ENCODE data around the gene PPARG.

PPARG gene

GRCh38 chr3:12470680-12471079 lies 181.8 kb downstream of the PPARG start:
- POLR2A ChIA-PET = no interaction called here
- H3K27ac ChIP-seq (ENCODE audit: insufficient read depth in 1 of 2, low read depth in 1 of 2, low read length in 2 of 2, poor library complexity in 1 of 2, severe bottlenecking in 2 of 2) = no peak overlapping the region
- H3K4me1 ChIP-seq (ENCODE audit: control extremely low read depth in 1 of 4, control insufficient read depth in 4 of 4, insufficient read depth in 4 of 4, low read length in 3 of 4) = no peaks in the 10 kb centered on the region
- DNase-seq = no peak
- no peaks in the 10 kb centered on the region for H3K9me3 ChIP-seq (ENCODE audit: control extremely low read depth in 1 of 5, control insufficient read depth in 4 of 5, insufficient read depth in 2 of 5, low read depth in 1 of 5, low read length in 4 of 5)
- H3K27me3 ChIP-seq (replicated peaks in 2 of 5; ENCODE audit: control insufficient read depth in 4 of 5, insufficient read depth in 5 of 5, low read length in 4 of 5) = peaks cover 0 to 2% (median 0%) of the 10 kb centered on the region in 5 experiments
- H3K36me3 ChIP-seq (ENCODE audit: control insufficient read depth in 4 of 4, insufficient read depth in 4 of 4, low read length in 3 of 4) = no peaks in the 10 kb centered on the region
- 100% methylated on average over 1 of the region's 3 CpGs for WGBS (ENCODE audit: insufficient coverage)
- CTCF ChIA-PET = interaction anchor here (1.0 to 2.3 kb wide), 2 partner anchors 9 to 13 kb away, joined by 3 to 9 read pairs; no protein-coding TSS in a partner anchor
- H3K4me3 ChIP-seq (ENCODE audit: control insufficient read depth in 1 of 7, extremely low read depth in 1 of 7, insufficient read depth in 4 of 7, low read depth in 2 of 7, low read length in 6 of 7) = no peak overlapping the region

- Histone ChIP-seq H3K4me3 (ENCODE audit: control insufficient read depth in 1 of 7, extremely low read depth in 1 of 7, insufficient read depth in 4 of 7, low read depth in 2 of 7, low read length in 6 of 7) (no peak overlapping the region), H3K36me3 (ENCODE audit: control insufficient read depth in 4 of 4, insufficient read depth in 4 of 4, low read length in 3 of 4) (no peaks in the 10 kb centered on the region), H3K4me1 (ENCODE audit: control extremely low read depth in 1 of 4, control insufficient read depth in 4 of 4, insufficient read depth in 4 of 4, low read length in 3 of 4) (no peaks in the 10 kb centered on the region), H3K27me3 (replicated peaks in 2 of 5; ENCODE audit: control insufficient read depth in 4 of 5, insufficient read depth in 5 of 5, low read length in 4 of 5) (peaks cover 0 to 2% (median 0%) of the 10 kb centered on the region in 5 experiments), H3K9me3 (ENCODE audit: control extremely low read depth in 1 of 5, control insufficient read depth in 4 of 5, insufficient read depth in 2 of 5, low read depth in 1 of 5, low read length in 4 of 5) (no peaks in the 10 kb centered on the region), H3K27ac (ENCODE audit: insufficient read depth in 1 of 2, low read depth in 1 of 2, low read length in 2 of 2, poor library complexity in 1 of 2, severe bottlenecking in 2 of 2) (no peak overlapping the region)
- 83% methylated on average over 11 of the region's 11 CpGs for WGBS (ENCODE audit: insufficient coverage)
- CTCF ChIA-PET = interaction anchor here (0.7 to 2.3 kb wide), 3 partner anchors 9 to 1454 kb away, joined by 3 to 9 read pairs (median 4); no protein-coding TSS in a partner anchor
- POLR2A ChIA-PET = no interaction called here
- DNase-seq = peak in 1 of 3 donors; percentile 13
Observed at GRCh38 chr3:12471241-12471640, 182.4 kb downstream of the PPARG start.

- Histone ChIP-seq H3K36me3 (ENCODE audit: control insufficient read depth in 4 of 4, insufficient read depth in 4 of 4, low read length in 3 of 4) (no peaks in the 10 kb centered on the region), H3K4me1 (ENCODE audit: control extremely low read depth in 1 of 4, control insufficient read depth in 4 of 4, insufficient read depth in 4 of 4, low read length in 3 of 4) (no peaks in the 10 kb centered on the region), H3K4me3 (ENCODE audit: control insufficient read depth in 1 of 7, extremely low read depth in 1 of 7, insufficient read depth in 4 of 7, low read depth in 2 of 7, low read length in 6 of 7) (no peak overlapping the region), H3K9me3 (ENCODE audit: control extremely low read depth in 1 of 5, control insufficient read depth in 4 of 5, insufficient read depth in 2 of 5, low read depth in 1 of 5, low read length in 4 of 5) (no peaks in the 10 kb centered on the region), H3K27ac (ENCODE audit: insufficient read depth in 1 of 2, low read depth in 1 of 2, low read length in 2 of 2, poor library complexity in 1 of 2, severe bottlenecking in 2 of 2) (no peak overlapping the region), H3K27me3 (replicated peaks in 2 of 5; ENCODE audit: control insufficient read depth in 4 of 5, insufficient read depth in 5 of 5, low read length in 4 of 5) (peaks cover 0 to 2% (median 0%) of the 10 kb centered on the region in 5 experiments)
- CTCF ChIA-PET = interaction anchor here (1.4 kb wide), 1 partner anchor 337 kb away, joined by 5 read pairs; no protein-coding TSS in a partner anchor
- POLR2A ChIA-PET = no interaction called here
- 99% methylated on average over 10 of the region's 11 CpGs for WGBS (ENCODE audit: insufficient coverage)
- no peak for DNase-seq
Observed at GRCh38 chr3:12472000-12472610, 183.2 kb downstream of the PPARG start.

GRCh38 chr3:12472796-12473195 lies 183.9 kb downstream of the PPARG start:
- Histone ChIP-seq H3K27me3 (replicated peaks in 2 of 5; ENCODE audit: control insufficient read depth in 4 of 5, insufficient read depth in 5 of 5, low read length in 4 of 5) (peaks cover 0 to 2% (median 0%) of the 10 kb centered on the region in 5 experiments), H3K4me3 (ENCODE audit: control insufficient read depth in 1 of 7, extremely low read depth in 1 of 7, insufficient read depth in 4 of 7, low read depth in 2 of 7, low read length in 6 of 7) (no peak overlapping the region), H3K27ac (ENCODE audit: insufficient read depth in 1 of 2, low read depth in 1 of 2, low read length in 2 of 2, poor library complexity in 1 of 2, severe bottlenecking in 2 of 2) (no peak overlapping the region), H3K9me3 (ENCODE audit: control extremely low read depth in 1 of 5, control insufficient read depth in 4 of 5, insufficient read depth in 2 of 5, low read depth in 1 of 5, low read length in 4 of 5) (no peaks in the 10 kb centered on the region), H3K36me3 (ENCODE audit: control insufficient read depth in 4 of 4, insufficient read depth in 4 of 4, low read length in 3 of 4) (no peaks in the 10 kb centered on the region), H3K4me1 (ENCODE audit: control extremely low read depth in 1 of 4, control insufficient read depth in 4 of 4, insufficient read depth in 4 of 4, low read length in 3 of 4) (no peaks in the 10 kb centered on the region)
- ChIA-PET CTCF (interaction anchor here (1.4 kb wide), 1 partner anchor 338 kb away, joined by 5 read pairs; no protein-coding TSS in a partner anchor), POLR2A (interaction anchor here (0.6 kb wide), 1 partner anchor 344 kb away, joined by 5 read pairs; no protein-coding TSS in a partner anchor)
- whole genome bisulfite sequencing (ENCODE audit: insufficient coverage) = 96% methylated on average over 4 of the region's 5 CpGs
- DNase-seq = no peak

GRCh38 chr3:12473511-12473910 lies 184.6 kb downstream of the PPARG start:
- ChIA-PET CTCF (no interaction called here), POLR2A (interaction anchor here (0.6 kb wide), 2 partner anchors 316 to 345 kb away, joined by 3 to 5 read pairs; no protein-coding TSS in a partner anchor)
- H3K4me1 ChIP-seq (ENCODE audit: control extremely low read depth in 1 of 4, control insufficient read depth in 4 of 4, insufficient read depth in 4 of 4, low read length in 3 of 4) = no peaks in the 10 kb centered on the region
- no peak for DNase-seq
- H3K36me3 ChIP-seq (ENCODE audit: control insufficient read depth in 4 of 4, insufficient read depth in 4 of 4, low read length in 3 of 4) = no peaks in the 10 kb centered on the region
- H3K27me3 ChIP-seq (replicated peaks in 2 of 5; ENCODE audit: control insufficient read depth in 4 of 5, insufficient read depth in 5 of 5, low read length in 4 of 5) = peaks cover 0 to 2% (median 0%) of the 10 kb centered on the region in 5 experiments
- H3K9me3 ChIP-seq (ENCODE audit: control extremely low read depth in 1 of 5, control insufficient read depth in 4 of 5, insufficient read depth in 2 of 5, low read depth in 1 of 5, low read length in 4 of 5) = no peaks in the 10 kb centered on the region
- 98% methylated on average over 7 of the region's 9 CpGs for WGBS (ENCODE audit: insufficient coverage)
- H3K4me3 ChIP-seq (ENCODE audit: control insufficient read depth in 1 of 7, extremely low read depth in 1 of 7, insufficient read depth in 4 of 7, low read depth in 2 of 7, low read length in 6 of 7) = no peak overlapping the region
- no peak overlapping the region for H3K27ac ChIP-seq (ENCODE audit: insufficient read depth in 1 of 2, low read depth in 1 of 2, low read length in 2 of 2, poor library complexity in 1 of 2, severe bottlenecking in 2 of 2)

- no peak overlapping the region for H3K27ac ChIP-seq (ENCODE audit: insufficient read depth in 1 of 2, low read depth in 1 of 2, low read length in 2 of 2, poor library complexity in 1 of 2, severe bottlenecking in 2 of 2)
- H3K27me3 ChIP-seq (replicated peaks in 2 of 5; ENCODE audit: control insufficient read depth in 4 of 5, insufficient read depth in 5 of 5, low read length in 4 of 5) = peaks cover 0 to 2% (median 0%) of the 10 kb centered on the region in 5 experiments
- CTCF ChIA-PET = interaction anchor here (1.2 to 6.9 kb wide), 2 partner anchors 300 to 339 kb away, joined by 4 to 124 read pairs; no protein-coding TSS in a partner anchor
- H3K4me1 ChIP-seq (ENCODE audit: control extremely low read depth in 1 of 4, control insufficient read depth in 4 of 4, insufficient read depth in 4 of 4, low read length in 3 of 4) = peaks cover 0 to 3% (median 0%) of the 10 kb centered on the region in 4 experiments
- 89% methylated on average over 3 of the region's 5 CpGs for WGBS (ENCODE audit: insufficient coverage)
- H3K36me3 ChIP-seq (ENCODE audit: control insufficient read depth in 4 of 4, insufficient read depth in 4 of 4, low read length in 3 of 4) = no peaks in the 10 kb centered on the region
- H3K9me3 ChIP-seq (ENCODE audit: control extremely low read depth in 1 of 5, control insufficient read depth in 4 of 5, insufficient read depth in 2 of 5, low read depth in 1 of 5, low read length in 4 of 5) = no peaks in the 10 kb centered on the region
- H3K4me3 ChIP-seq (ENCODE audit: control insufficient read depth in 1 of 7, extremely low read depth in 1 of 7, insufficient read depth in 4 of 7, low read depth in 2 of 7, low read length in 6 of 7) = no peak overlapping the region
- POLR2A ChIA-PET = no interaction called here
- DNase-seq = no peak
Observed at GRCh38 chr3:12476238-12476897, 187.5 kb downstream of the PPARG start.

- CTCF ChIA-PET = interaction anchor here (1.1 to 6.9 kb wide), 4 partner anchors 301 to 345 kb away, joined by 3 to 124 read pairs (median 4); no protein-coding TSS in a partner anchor
- Histone ChIP-seq H3K27ac (ENCODE audit: insufficient read depth in 1 of 2, low read depth in 1 of 2, low read length in 2 of 2, poor library complexity in 1 of 2, severe bottlenecking in 2 of 2) (no peak overlapping the region), H3K4me1 (ENCODE audit: control extremely low read depth in 1 of 4, control insufficient read depth in 4 of 4, insufficient read depth in 4 of 4, low read length in 3 of 4) (peaks cover 0 to 3% (median 0%) of the 10 kb centered on the region in 4 experiments), H3K4me3 (ENCODE audit: control insufficient read depth in 1 of 7, extremely low read depth in 1 of 7, insufficient read depth in 4 of 7, low read depth in 2 of 7, low read length in 6 of 7) (no peak overlapping the region), H3K27me3 (replicated peaks in 2 of 5; ENCODE audit: control insufficient read depth in 4 of 5, insufficient read depth in 5 of 5, low read length in 4 of 5) (peaks cover 0 to 2% (median 0%) of the 10 kb centered on the region in 5 experiments), H3K36me3 (ENCODE audit: control insufficient read depth in 4 of 4, insufficient read depth in 4 of 4, low read length in 3 of 4) (no peaks in the 10 kb centered on the region), H3K9me3 (ENCODE audit: control extremely low read depth in 1 of 5, control insufficient read depth in 4 of 5, insufficient read depth in 2 of 5, low read depth in 1 of 5, low read length in 4 of 5) (no peaks in the 10 kb centered on the region)
- 100% methylated on average over 5 of the region's 5 CpGs for whole genome bisulfite sequencing (ENCODE audit: insufficient coverage)
- DNase-seq = no peak
- POLR2A ChIA-PET = interaction anchor here (0.6 kb wide), 1 partner anchor 154 kb away, joined by 4 read pairs; no protein-coding TSS in a partner anchor
Observed at GRCh38 chr3:12477256-12477655, 188.4 kb downstream of the PPARG start.
